Liver (tissue), 9 donors: ENCODE data around the gene ST6GALNAC4. TPM values are rescaled to one million over a fixed set of nuclear protein-coding genes. Genes with fewer than 3 reads are reported as not detected.

Experiments
- DNase-seq: peaks from one replicate; pipeline ENCODE4 v3.0.0-alpha.2; 2017; ENCODE audit warnings: low spot score
- H3K27ac ChIP-seq, 2 donors: one replicate each; pipeline ENCODE4 v1.7.0; 2013; ENCODE audit warnings: inconsistent platforms in 2 of 2, low read length in 2 of 2, control low read depth in 1 of 2, low read depth in 1 of 2, mild to moderate bottlenecking in 1 of 2
- H3K27me3 ChIP-seq, 4 donors: one replicate each; pipeline versions ENCODE4 v1.6.1 to v1.7.0; 2013; ENCODE audit warnings: low read length in 3 of 4, inconsistent platforms in 1 of 4, mild to moderate bottlenecking in 1 of 4, moderate library complexity in 1 of 4; ENCODE audit not compliant: control insufficient read depth in 4 of 4, insufficient read depth in 4 of 4
- H3K36me3 ChIP-seq, 4 donors: one replicate each; pipeline versions ENCODE4 v1.6.1 to v1.7.0; 2013; ENCODE audit warnings: low read length in 3 of 4, mild to moderate bottlenecking in 3 of 4, low read depth in 1 of 4, moderate library complexity in 1 of 4; ENCODE audit not compliant: control insufficient read depth in 4 of 4, insufficient read depth in 3 of 4
- H3K4me1 ChIP-seq, 4 donors: one replicate each; pipeline versions ENCODE4 v1.6.1 to v1.7.0; 2013; ENCODE audit warnings: low read length in 3 of 4, mild to moderate bottlenecking in 3 of 4, moderate library complexity in 1 of 4; ENCODE audit not compliant: control insufficient read depth in 4 of 4, insufficient read depth in 4 of 4
- H3K4me3 ChIP-seq, 3 donors: one replicate each; pipeline versions ENCODE4 v1.6.1 to v1.7.0; 2013; ENCODE audit warnings: low read length in 3 of 3, control low read depth in 1 of 3, low read depth in 1 of 3, mild to moderate bottlenecking in 1 of 3
- H3K9ac ChIP-seq, 2 donors: one replicate each; pipeline ENCODE4 v1.7.0; 2013; ENCODE audit warnings: low read length in 2 of 2, mild to moderate bottlenecking in 2 of 2, moderate library complexity in 2 of 2, control low read depth in 1 of 2, low read depth in 1 of 2
- H3K9me3 ChIP-seq, 4 donors: one replicate each; pipeline versions ENCODE4 v1.6.1 to v1.7.0; 2013; ENCODE audit warnings: low read length in 3 of 4; ENCODE audit not compliant: control insufficient read depth in 4 of 4
- ATF3 ChIP-seq: IDR thresholded peaks from 2 replicates; pipeline ENCODE4 v1.6.1; 2016; ENCODE audit warnings: antibody characterized with exemption
- CTCF ChIP-seq: fragments of 150-350 bp; IDR thresholded peaks from 2 replicates; pipeline ENCODE4 v1.5.1; 2017; ENCODE audit warnings: improper control_type of control experiment, low read depth, low read length; ENCODE audit not compliant: missing input control
- EGR1 ChIP-seq, 2 donors: IDR thresholded peaks; 2 replicates each; pipeline ENCODE4 v1.6.1; 2016 to 2018; ENCODE audit warnings: antibody characterized with exemption in 2 of 2, low read depth in 2 of 2
- FOXA1 ChIP-seq: IDR thresholded peaks from 2 replicates; pipeline ENCODE4 v1.6.1; 2016; ENCODE audit warnings: antibody characterized with exemption
- FOXA2 ChIP-seq: IDR thresholded peaks from 2 replicates; pipeline ENCODE4 v1.6.1; 2016; ENCODE audit warnings: antibody characterized with exemption
- GABPA ChIP-seq, 2 donors: IDR thresholded peaks in 1 of 2; conservative IDR thresholded peaks in 1 of 2; 2 replicates each; pipeline ENCODE4 v1.6.1; 2016; ENCODE audit warnings: antibody characterized with exemption in 2 of 2, mild to moderate bottlenecking in 1 of 2, moderate library complexity in 1 of 2
- HNF4A ChIP-seq, 2 donors: conservative IDR thresholded peaks; 2 replicates each; pipeline ENCODE4 v1.6.1; 2016; ENCODE audit warnings: antibody characterized with exemption in 2 of 2, mild to moderate bottlenecking in 2 of 2
- HNF4G ChIP-seq: IDR thresholded peaks from 2 replicates; pipeline ENCODE4 v1.6.1; 2016; ENCODE audit warnings: antibody characterized with exemption
- JUND ChIP-seq, 2 donors: IDR thresholded peaks; 2 replicates each; pipeline ENCODE4 v1.6.1; 2016; ENCODE audit warnings: antibody characterized with exemption in 2 of 2
- MAX ChIP-seq: IDR thresholded peaks from 2 replicates; pipeline ENCODE4 v1.6.1; 2016; ENCODE audit warnings: antibody characterized with exemption
- NR2F2 ChIP-seq: IDR thresholded peaks from 2 replicates; pipeline ENCODE4 v1.6.1; 2016; ENCODE audit warnings: antibody characterized with exemption
- RAD21 ChIP-seq, 2 donors: IDR thresholded peaks; 2 replicates each; pipeline ENCODE4 v1.6.1; 2016; ENCODE audit warnings: antibody characterized with exemption in 2 of 2, mild to moderate bottlenecking in 2 of 2
- REST ChIP-seq: IDR thresholded peaks from 2 replicates; pipeline ENCODE4 v1.6.1; 2016; ENCODE audit warnings: antibody characterized with exemption, mild to moderate bottlenecking
- RXRA ChIP-seq, 2 donors: IDR thresholded peaks; 2 replicates each; pipeline ENCODE4 v1.6.1; 2017 to 2018; ENCODE audit warnings: antibody characterized with exemption in 2 of 2, mild to moderate bottlenecking in 1 of 2
- SP1 ChIP-seq: IDR thresholded peaks from 2 replicates; pipeline ENCODE4 v1.6.1; 2018; ENCODE audit warnings: antibody characterized with exemption, mild to moderate bottlenecking
- TAF1 ChIP-seq: conservative IDR thresholded peaks from 2 replicates; pipeline ENCODE4 v1.6.1; 2016; ENCODE audit warnings: antibody characterized with exemption, mild to moderate bottlenecking
- YY1 ChIP-seq: IDR thresholded peaks from 2 replicates; pipeline ENCODE4 v1.6.1; 2016; ENCODE audit warnings: antibody characterized with exemption, mild to moderate bottlenecking
- ZBTB33 ChIP-seq: IDR thresholded peaks from 2 replicates; pipeline ENCODE4 v1.6.1; 2016; ENCODE audit warnings: antibody characterized with exemption
- WGBS: extraction: QIAGEN DNeasy Blood & Tissue Kit; methylation state at CpG from one replicate; pipeline ENCODE4 v1.1.7; 2013; 5-methylcytosine and 5-hydroxymethylcytosine counted together
- polyA plus RNA-seq, 2 donors: library from polyadenylated mRNA; stranded (reverse) in 1 of 2; unstranded in 1 of 2; fragments of 200-250 nt in 1 of 2; fragments of >200 nt in 1 of 2; fragmentation: Nextera tagmentation in 1 of 2; extraction: Ambion mirVana in 1 of 2; gene quantifications; one replicate each; pipeline versions ENCODE4 v1.2.1 to v1.2.3, GENCODE V29; 2013 to 2015
- total RNA-seq, 2 donors: library from RNA; depleted of rRNA; stranded (reverse); fragments of >200 nt; gene quantifications; one replicate each; pipeline ENCODE4 v1.2.3, GENCODE V29; 2014
- donor health status: healthy.
- donor health status: healthy.
- donor health status: healthy.
- donor health status: healthy.
- donor health status: healthy.

The ST6GALNAC4 gene
- total and polyA plus RNA-seq, 4 donors: 2.5 to 83.7 (median 7.5) TPM

- Histone ChIP-seq H3K4me1 (peaks cover 0 to 12% (median 6%) of the 10 kb centered on the region in 4 donors), H3K36me3 (peaks cover 0 to 1% (median 0%) of the 10 kb centered on the region in 4 donors), H3K9ac (no peak overlapping the region), H3K27me3 (no peaks in the 10 kb centered on the region), H3K27ac (no peak overlapping the region), H3K4me3 (no peak overlapping the region), H3K9me3 (no peaks in the 10 kb centered on the region)
- no peak for DNase-seq
- TF ChIP-seq HNF4G (no peak), NR2F2 (no peak)
- 88% methylated on average over 35 of the region's 35 CpGs for WGBS
These were observed 8.8 kb downstream of the ST6GALNAC4 start for GRCh38 chr9:127907867-127908659.

GRCh38 chr9:127905788-127906191 lies 11.1 kb downstream of the ST6GALNAC4 start:
- H3K36me3 ChIP-seq: peaks cover 0 to 1% (median 0%) of the 10 kb centered on the region in 4 donors
- DNase-seq: no peak
- peak overlapping the region; percentile 64 to 66 for H3K27ac ChIP-seq
- H3K27me3 ChIP-seq: no peaks in the 10 kb centered on the region
- no peak for TF ChIP-seq RXRA (IDR thresholded peaks at IDR 0.05)
- TF ChIP-seq EGR1 (IDR thresholded peaks at IDR 0.05; ENCODE audit: low read depth in 2 of 2): no peak
- TF ChIP-seq HNF4G: no peak
- TF ChIP-seq JUND (IDR thresholded peaks at IDR 0.05): no peak
- no peak for TF ChIP-seq FOXA2
- no peak for TF ChIP-seq FOXA1
- no peak for TF ChIP-seq REST
- no peak for TF ChIP-seq YY1
- TF ChIP-seq HNF4A (conservative IDR thresholded peaks at IDR 0.05): no peak
- no peak for TF ChIP-seq ZBTB33
- no peak for TF ChIP-seq NR2F2
- no peak for TF ChIP-seq TAF1
- no peak for TF ChIP-seq CTCF
- no peak for TF ChIP-seq GABPA (IDR thresholded peaks at IDR 0.05 in 1 of 2, conservative IDR thresholded peaks at IDR 0.05 in 1 of 2)
- TF ChIP-seq ATF3: no peak
- TF ChIP-seq RAD21 (IDR thresholded peaks at IDR 0.05): no peak
- no peak for TF ChIP-seq SP1
- TF ChIP-seq MAX: no peak
- 75% methylated on average over 12 of the region's 12 CpGs for WGBS
- H3K4me1 ChIP-seq: peaks cover 0 to 5% (median 4%) of the 10 kb centered on the region in 4 donors
- H3K4me3 ChIP-seq: no peak overlapping the region
- no peaks in the 10 kb centered on the region for H3K9me3 ChIP-seq
- H3K9ac ChIP-seq: no peak overlapping the region
